PC-3 (cell line): ENCODE results near the gene NEDD9. TPM values are rescaled to one million over a fixed set of nuclear protein-coding genes. Genes with fewer than 3 reads are reported as not detected.

Source experiments
- ATAC-seq: fragments of 200-7000 bp; cut with Tn5 transposase; 2 replicates; pipeline ENCODE4 v1.9.1; 2020; ENCODE audit warnings: mild to moderate bottlenecking, moderate library complexity
- BruUV-seq: library from RNA; stranded (reverse); fragments of 400-500 nt; replicated peaks from 2 replicates; lab custom pipeline; 2021; lab: Mats Ljungman, UMichigan
- CTCF ChIA-PET: fragments of 300-600 bp; sonication (Branson Sonifier 250); formaldehyde crosslinking; loops from one replicate; lab custom pipeline; 2022; ENCODE audit warnings: antibody characterized with exemption; lab: Charles Lee
- POLR2A ChIA-PET: fragments of 300-600 bp; sonication (Branson Sonifier 250); formaldehyde crosslinking; loops from one replicate; lab custom pipeline; 2022; ENCODE audit warnings: antibody characterized with exemption; ENCODE audit not compliant: unreplicated experiment; lab: Charles Lee
- DNase-seq: peaks from one replicate; pipeline ENCODE4 v3.0.0-alpha.2; 2015
- H2AFZ ChIP-seq: fragments of 300-600 bp; sonication (generic); 2 replicates; pipeline ENCODE4 v1.6.0; 2016; ENCODE audit warnings: antibody characterized with exemption, low read length
- H3F3A ChIP-seq: fragments of 300-600 bp; sonication (generic); one replicate; pipeline ENCODE4 v1.6.0; 2017; ENCODE audit warnings: antibody characterized with exemption, low read length, control low read depth, mild to moderate bottlenecking; ENCODE audit not compliant: unreplicated experiment
- H3K27ac ChIP-seq: fragments of 300-600 bp; sonication (generic); 2 replicates; pipeline ENCODE4 v1.5.1; 2016; ENCODE audit warnings: mild to moderate bottlenecking, low read length
- H3K27me3 ChIP-seq: fragments of 300-600 bp; sonication (generic); 2 replicates; pipeline ENCODE4 v1.6.1; 2016; ENCODE audit warnings: low read length, mixed read lengths
- H3K36me3 ChIP-seq: fragments of 300-600 bp; sonication (generic); 2 replicates; pipeline ENCODE4 v1.6.1; 2016; ENCODE audit warnings: low read depth, mixed run types, low read length, mixed read lengths
- H3K4me1 ChIP-seq: fragments of 300-600 bp; sonication (generic); 2 replicates; pipeline ENCODE4 v1.5.1; 2016; ENCODE audit warnings: low read length; ENCODE audit not compliant: insufficient read depth
- H3K4me2 ChIP-seq: fragments of 300-600 bp; sonication (generic); 2 replicates; pipeline ENCODE4 v1.6.0; 2016; ENCODE audit warnings: low read length
- H3K4me3 ChIP-seq: fragments of 300-600 bp; sonication (generic); 2 replicates; pipeline ENCODE4 v1.5.1; 2016; ENCODE audit warnings: mild to moderate bottlenecking, low read length, mixed read lengths
- H3K79me2 ChIP-seq: fragments of 300-600 bp; sonication (generic); 2 replicates; pipeline ENCODE4 v1.6.1; 2017; ENCODE audit warnings: low read length, mixed read lengths
- H3K9ac ChIP-seq: fragments of 300-600 bp; sonication (generic); 2 replicates; pipeline ENCODE4 v1.6.0; 2016; ENCODE audit warnings: mild to moderate bottlenecking, low read length
- H3K9me2 ChIP-seq: fragments of 300-600 bp; sonication (generic); replicated peaks from 2 replicates; pipeline ENCODE4 v1.6.1; 2016; ENCODE audit warnings: mixed run types, low read length, mixed read lengths
- H3K9me3 ChIP-seq: fragments of 300-600 bp; sonication (generic); 2 replicates; pipeline ENCODE4 v1.6.1; 2016; ENCODE audit warnings: low read length, mixed read lengths
- H4K20me1 ChIP-seq: fragments of 300-600 bp; sonication (generic); 2 replicates; pipeline ENCODE4 v1.6.1; 2016; ENCODE audit warnings: low read length, mixed read lengths
- EZH2 ChIP-seq: fragments of 300-600 bp; sonication (generic); IDR thresholded peaks from one replicate; pipeline ENCODE4 v1.6.1; 2017; ENCODE audit warnings: antibody characterized with exemption, mild to moderate bottlenecking, low read length; ENCODE audit not compliant: unreplicated experiment
- EZH2phosphoT487 ChIP-seq: fragments of 300-600 bp; sonication (generic); IDR thresholded peaks from 2 replicates; pipeline ENCODE4 v1.6.1; 2018; ENCODE audit warnings: mild to moderate bottlenecking, antibody characterized with exemption, low read length, borderline replicate concordance
- intact Hi-C: fragments of 100-400 bp; cut with micrococcal nuclease; formaldehyde crosslinking; loops from 2 replicates; pipeline ENCODE4 v1.9.0; 2023
- total RNA-seq: library from RNA; depleted of rRNA; stranded (reverse); fragments of >200 nt; gene quantifications from 2 replicates; pipeline ENCODE4 v1.2.3, GENCODE V29; 2014
- TF ChIP-seq, protein P1 (sequence below): fragments of 300-600 bp; sonication (generic); conservative IDR thresholded peaks from 2 replicates; pipeline ENCODE4 v1.5.1; 2017; ENCODE audit warnings: antibody characterized with exemption, low read depth, mild to moderate bottlenecking, low read length

The NEDD9 gene
- total RNA-seq, 1 experiment from 2014 or later, result 12.1 TPM

DNA sequence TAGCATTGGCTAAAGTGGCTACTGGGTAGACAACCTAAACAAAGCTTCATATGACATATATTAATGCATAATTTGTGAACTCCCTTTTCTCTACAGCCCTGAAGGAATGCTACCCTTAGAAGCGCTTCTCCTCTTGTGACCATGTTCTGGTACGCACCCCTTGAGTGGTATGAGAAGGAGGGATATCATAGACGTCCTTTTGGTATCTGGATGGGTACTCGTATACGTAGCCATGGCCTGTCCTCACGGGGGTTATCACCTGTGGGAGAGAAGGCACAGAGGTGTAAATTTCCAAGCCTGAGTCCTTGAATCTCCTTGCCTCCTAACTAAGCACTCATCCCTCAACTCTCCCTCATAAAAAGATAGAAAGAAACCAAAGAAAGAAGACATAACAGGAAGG, 39.0 kb downstream of the NEDD9 start:
- no peak overlapping the region for H3K9ac ChIP-seq
- intact Hi-C loops, result no loop called here
- H2AFZ ChIP-seq, result no peak overlapping the region
- DNase-seq (no peak), ATAC-seq (no peak)
- H3K36me3 ChIP-seq, result peaks cover 20% of the 10 kb centered on the region
- no peak overlapping the region for H3K27ac ChIP-seq
- H3K79me2 ChIP-seq, result no peaks in the 10 kb centered on the region
- H3K9me2 ChIP-seq, result no peaks in the 10 kb centered on the region
- no peaks in the 10 kb centered on the region for H3K27me3 ChIP-seq
- ChIA-PET POLR2A (no interaction called here), CTCF (interaction anchor here (0.6 kb wide), 1 partner anchor 117 kb away, joined by 3 read pairs; no protein-coding TSS in a partner anchor)
- H3K4me2 ChIP-seq, result no peak overlapping the region
- H3K4me3 ChIP-seq, result no peak overlapping the region
- H3K4me1 ChIP-seq, result peaks cover 3% of the 10 kb centered on the region
- H3K9me3 ChIP-seq, result no peaks in the 10 kb centered on the region
- BruUV-seq, result no TSS peak
- no peaks in the 10 kb centered on the region for H3F3A ChIP-seq
- H4K20me1 ChIP-seq, result no peaks in the 10 kb centered on the region
- TF ChIP-seq EZH2phosphoT487, result no peak
- TF ChIP-seq, protein P1, sequence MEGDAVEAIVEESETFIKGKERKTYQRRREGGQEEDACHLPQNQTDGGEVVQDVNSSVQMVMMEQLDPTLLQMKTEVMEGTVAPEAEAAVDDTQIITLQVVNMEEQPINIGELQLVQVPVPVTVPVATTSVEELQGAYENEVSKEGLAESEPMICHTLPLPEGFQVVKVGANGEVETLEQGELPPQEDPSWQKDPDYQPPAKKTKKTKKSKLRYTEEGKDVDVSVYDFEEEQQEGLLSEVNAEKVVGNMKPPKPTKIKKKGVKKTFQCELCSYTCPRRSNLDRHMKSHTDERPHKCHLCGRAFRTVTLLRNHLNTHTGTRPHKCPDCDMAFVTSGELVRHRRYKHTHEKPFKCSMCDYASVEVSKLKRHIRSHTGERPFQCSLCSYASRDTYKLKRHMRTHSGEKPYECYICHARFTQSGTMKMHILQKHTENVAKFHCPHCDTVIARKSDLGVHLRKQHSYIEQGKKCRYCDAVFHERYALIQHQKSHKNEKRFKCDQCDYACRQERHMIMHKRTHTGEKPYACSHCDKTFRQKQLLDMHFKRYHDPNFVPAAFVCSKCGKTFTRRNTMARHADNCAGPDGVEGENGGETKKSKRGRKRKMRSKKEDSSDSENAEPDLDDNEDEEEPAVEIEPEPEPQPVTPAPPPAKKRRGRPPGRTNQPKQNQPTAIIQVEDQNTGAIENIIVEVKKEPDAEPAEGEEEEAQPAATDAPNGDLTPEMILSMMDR, result no peak
- no peak for TF ChIP-seq EZH2

DNA sequence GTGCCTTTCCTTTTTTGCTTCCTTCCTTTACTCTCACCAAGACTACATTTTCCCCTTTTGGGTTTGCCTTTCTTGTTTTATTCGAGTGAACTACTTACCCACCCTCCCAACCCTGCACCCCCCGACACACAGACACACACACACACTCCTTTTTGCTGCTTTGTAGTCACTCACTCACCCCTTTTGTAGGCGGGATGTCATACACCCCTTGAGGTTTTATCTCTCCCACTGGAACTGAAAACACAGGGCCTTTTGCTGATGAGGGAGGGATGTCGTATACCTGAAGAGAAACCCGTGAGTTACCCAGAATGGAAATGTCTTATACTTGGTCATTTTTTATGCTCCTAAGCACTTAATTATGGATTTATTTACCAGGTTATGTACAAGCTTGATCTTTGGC, 40.3 kb downstream of the NEDD9 start:
- no TSS peak for BruUV-seq
- no peak overlapping the region for H3K4me2 ChIP-seq
- H3F3A ChIP-seq, result no peaks in the 10 kb centered on the region
- H3K4me3 ChIP-seq, result no peak overlapping the region
- no peaks in the 10 kb centered on the region for H3K9me2 ChIP-seq
- no peak overlapping the region for H2AFZ ChIP-seq
- DNase-seq, result no peak
- no peaks in the 10 kb centered on the region for H3K79me2 ChIP-seq
- H3K36me3 ChIP-seq, result peaks cover 22% of the 10 kb centered on the region
- ATAC-seq, result no peak
- H4K20me1 ChIP-seq, result no peaks in the 10 kb centered on the region
- intact Hi-C loops, result no loop called here
- ChIA-PET POLR2A (no interaction called here), CTCF (no interaction called here)
- peaks cover 16% of the 10 kb centered on the region for H3K4me1 ChIP-seq
- H3K27ac ChIP-seq, result no peak overlapping the region
- no peak for TF ChIP-seq EZH2
- no peak for TF ChIP-seq EZH2phosphoT487
- TF ChIP-seq, protein P1, result no peak
- H3K27me3 ChIP-seq, result no peaks in the 10 kb centered on the region
- H3K9me3 ChIP-seq, result no peaks in the 10 kb centered on the region
- no peak overlapping the region for H3K9ac ChIP-seq

DNA sequence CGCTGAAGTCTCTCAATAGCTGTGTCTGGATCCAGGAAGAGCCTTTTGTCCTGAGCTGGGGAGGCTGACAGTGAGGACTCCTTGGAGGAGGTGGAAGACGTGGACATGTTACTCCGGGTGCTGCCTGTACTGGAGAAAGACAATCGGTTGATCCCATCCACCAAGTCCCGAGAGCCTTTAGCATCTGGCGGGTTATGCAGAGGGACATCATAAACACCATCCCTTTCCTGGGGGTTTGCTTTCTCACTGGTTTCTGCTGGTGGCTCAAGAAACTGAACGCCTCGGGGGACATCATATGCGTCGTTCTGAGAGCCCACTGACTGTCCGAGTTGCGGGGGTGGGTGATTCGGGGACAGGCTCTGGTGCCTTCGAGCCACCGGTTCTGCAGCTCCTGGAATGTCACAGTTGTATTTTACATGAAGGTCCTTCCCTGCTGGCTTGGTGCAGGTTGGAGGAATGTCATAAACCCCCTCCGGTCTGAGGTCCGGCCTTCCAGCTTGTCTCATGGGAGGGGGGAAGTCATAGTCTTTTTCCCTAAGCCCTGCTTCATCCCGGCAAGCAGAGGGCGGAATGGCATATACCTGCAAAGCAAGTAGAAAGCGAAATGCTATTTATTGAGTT, 41.7 kb downstream of the NEDD9 start:
- DNase-seq (no peak), ATAC-seq (no peak)
- ChIA-PET POLR2A (no interaction called here), CTCF (no interaction called here)
- H2AFZ ChIP-seq, result no peak overlapping the region
- H4K20me1 ChIP-seq, result no peaks in the 10 kb centered on the region
- H3K4me1 ChIP-seq, result peaks cover 17% of the 10 kb centered on the region
- no peaks in the 10 kb centered on the region for H3K9me3 ChIP-seq
- no peaks in the 10 kb centered on the region for H3K27me3 ChIP-seq
- no peak overlapping the region for H3K9ac ChIP-seq
- BruUV-seq, result no TSS peak
- no peaks in the 10 kb centered on the region for H3K79me2 ChIP-seq
- TF ChIP-seq EZH2 (no peak), EZH2phosphoT487 (no peak)
- TF ChIP-seq, protein P1, result no peak
- H3F3A ChIP-seq, result no peaks in the 10 kb centered on the region
- no peak overlapping the region for H3K4me2 ChIP-seq
- peaks cover 27% of the 10 kb centered on the region for H3K36me3 ChIP-seq
- no peaks in the 10 kb centered on the region for H3K9me2 ChIP-seq
- no peak overlapping the region for H3K27ac ChIP-seq
- H3K4me3 ChIP-seq, result no peak overlapping the region
- intact Hi-C loops, result no loop called here
